ENCODE measurements around the gene SPATA6. TPM values are rescaled to one million over a fixed set of nuclear protein-coding genes. Genes with fewer than 3 reads are reported as not detected.

Gene SPATA6
- total and polyA plus RNA-seq, 2 experiments from 2014 or later: 10.6 to 13.3 TPM

- peak; percentile 4 for DNase-seq (ENCODE audit: low spot score)
- Histone ChIP-seq H3K4me2 (no peak overlapping the region), H3K9me2 (ENCODE audit: insufficient read depth) (no peaks in the 10 kb centered on the region; the same call in 1 of the 2 replicates), H3K79me2 (replicated peaks; ENCODE audit: insufficient read depth) (no peaks in the 10 kb centered on the region), H3K4me1 (ENCODE audit: insufficient read depth) (no peaks in the 10 kb centered on the region), H3K27ac (ENCODE audit: low read depth) (no peak overlapping the region), H2AFZ (no peak overlapping the region), H3K4me3 (no peak overlapping the region), H3K36me3 (ENCODE audit: insufficient read depth) (no peaks in the 10 kb centered on the region), H3F3A (replicated peaks; ENCODE audit: low read depth) (no peaks in the 10 kb centered on the region), H3K27me3 (ENCODE audit: insufficient read depth) (no peaks in the 10 kb centered on the region), H4K20me1 (replicated peaks; ENCODE audit: insufficient read depth) (no peaks in the 10 kb centered on the region)
- Mint-ChIP-seq H3K36me3 (ENCODE audit: low read depth) (peaks cover 7% of the 10 kb centered on the region), H3K9me3 (no peaks in the 10 kb centered on the region), H3K4me1 (no peaks in the 10 kb centered on the region; the same call in 2 of the 3 replicates), H3K27ac (no peak overlapping the region), H3K27me3 (ENCODE audit: insufficient read depth, low read depth, poor library complexity) (no peaks in the 10 kb centered on the region), H3K4me3 (no peak overlapping the region)
- TF ChIP-seq REST (IDR thresholded peaks at IDR 0.05; ENCODE audit: unreplicated experiment) (no peak), NANOG (IDR thresholded peaks at IDR 0.05; ENCODE audit: borderline replicate concordance) (no peak), POLR2AphosphoS5 (IDR thresholded peaks at IDR 0.05; ENCODE audit: low read depth) (no peak), STAT1 (IDR thresholded peaks at IDR 0.05; ENCODE audit: unreplicated experiment) (no peak), ZNF331 (CRISPR knock-in tag; IDR thresholded peaks at IDR 0.05; ENCODE audit: low read depth) (no peak), CREB1 (CRISPR knock-in tag; IDR thresholded peaks at IDR 0.05; ENCODE audit: low read depth) (no peak), EZH2 (IDR thresholded peaks at IDR 0.05; ENCODE audit: low read depth, unreplicated experiment) (no peak), JUNB (IDR thresholded peaks at IDR 0.05; ENCODE audit: unreplicated experiment) (no peak), ZNF114 (CRISPR knock-in tag; IDR thresholded peaks at IDR 0.05) (no peak), EZH2phosphoT487 (IDR thresholded peaks at IDR 0.05; ENCODE audit: unreplicated experiment) (no peak)
- TF ChIP-seq, protein P1, sequence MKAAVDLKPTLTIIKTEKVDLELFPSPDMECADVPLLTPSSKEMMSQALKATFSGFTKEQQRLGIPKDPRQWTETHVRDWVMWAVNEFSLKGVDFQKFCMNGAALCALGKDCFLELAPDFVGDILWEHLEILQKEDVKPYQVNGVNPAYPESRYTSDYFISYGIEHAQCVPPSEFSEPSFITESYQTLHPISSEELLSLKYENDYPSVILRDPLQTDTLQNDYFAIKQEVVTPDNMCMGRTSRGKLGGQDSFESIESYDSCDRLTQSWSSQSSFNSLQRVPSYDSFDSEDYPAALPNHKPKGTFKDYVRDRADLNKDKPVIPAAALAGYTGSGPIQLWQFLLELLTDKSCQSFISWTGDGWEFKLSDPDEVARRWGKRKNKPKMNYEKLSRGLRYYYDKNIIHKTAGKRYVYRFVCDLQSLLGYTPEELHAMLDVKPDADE (IDR thresholded peaks at IDR 0.05): no peak
- TF ChIP-seq, protein P2, sequence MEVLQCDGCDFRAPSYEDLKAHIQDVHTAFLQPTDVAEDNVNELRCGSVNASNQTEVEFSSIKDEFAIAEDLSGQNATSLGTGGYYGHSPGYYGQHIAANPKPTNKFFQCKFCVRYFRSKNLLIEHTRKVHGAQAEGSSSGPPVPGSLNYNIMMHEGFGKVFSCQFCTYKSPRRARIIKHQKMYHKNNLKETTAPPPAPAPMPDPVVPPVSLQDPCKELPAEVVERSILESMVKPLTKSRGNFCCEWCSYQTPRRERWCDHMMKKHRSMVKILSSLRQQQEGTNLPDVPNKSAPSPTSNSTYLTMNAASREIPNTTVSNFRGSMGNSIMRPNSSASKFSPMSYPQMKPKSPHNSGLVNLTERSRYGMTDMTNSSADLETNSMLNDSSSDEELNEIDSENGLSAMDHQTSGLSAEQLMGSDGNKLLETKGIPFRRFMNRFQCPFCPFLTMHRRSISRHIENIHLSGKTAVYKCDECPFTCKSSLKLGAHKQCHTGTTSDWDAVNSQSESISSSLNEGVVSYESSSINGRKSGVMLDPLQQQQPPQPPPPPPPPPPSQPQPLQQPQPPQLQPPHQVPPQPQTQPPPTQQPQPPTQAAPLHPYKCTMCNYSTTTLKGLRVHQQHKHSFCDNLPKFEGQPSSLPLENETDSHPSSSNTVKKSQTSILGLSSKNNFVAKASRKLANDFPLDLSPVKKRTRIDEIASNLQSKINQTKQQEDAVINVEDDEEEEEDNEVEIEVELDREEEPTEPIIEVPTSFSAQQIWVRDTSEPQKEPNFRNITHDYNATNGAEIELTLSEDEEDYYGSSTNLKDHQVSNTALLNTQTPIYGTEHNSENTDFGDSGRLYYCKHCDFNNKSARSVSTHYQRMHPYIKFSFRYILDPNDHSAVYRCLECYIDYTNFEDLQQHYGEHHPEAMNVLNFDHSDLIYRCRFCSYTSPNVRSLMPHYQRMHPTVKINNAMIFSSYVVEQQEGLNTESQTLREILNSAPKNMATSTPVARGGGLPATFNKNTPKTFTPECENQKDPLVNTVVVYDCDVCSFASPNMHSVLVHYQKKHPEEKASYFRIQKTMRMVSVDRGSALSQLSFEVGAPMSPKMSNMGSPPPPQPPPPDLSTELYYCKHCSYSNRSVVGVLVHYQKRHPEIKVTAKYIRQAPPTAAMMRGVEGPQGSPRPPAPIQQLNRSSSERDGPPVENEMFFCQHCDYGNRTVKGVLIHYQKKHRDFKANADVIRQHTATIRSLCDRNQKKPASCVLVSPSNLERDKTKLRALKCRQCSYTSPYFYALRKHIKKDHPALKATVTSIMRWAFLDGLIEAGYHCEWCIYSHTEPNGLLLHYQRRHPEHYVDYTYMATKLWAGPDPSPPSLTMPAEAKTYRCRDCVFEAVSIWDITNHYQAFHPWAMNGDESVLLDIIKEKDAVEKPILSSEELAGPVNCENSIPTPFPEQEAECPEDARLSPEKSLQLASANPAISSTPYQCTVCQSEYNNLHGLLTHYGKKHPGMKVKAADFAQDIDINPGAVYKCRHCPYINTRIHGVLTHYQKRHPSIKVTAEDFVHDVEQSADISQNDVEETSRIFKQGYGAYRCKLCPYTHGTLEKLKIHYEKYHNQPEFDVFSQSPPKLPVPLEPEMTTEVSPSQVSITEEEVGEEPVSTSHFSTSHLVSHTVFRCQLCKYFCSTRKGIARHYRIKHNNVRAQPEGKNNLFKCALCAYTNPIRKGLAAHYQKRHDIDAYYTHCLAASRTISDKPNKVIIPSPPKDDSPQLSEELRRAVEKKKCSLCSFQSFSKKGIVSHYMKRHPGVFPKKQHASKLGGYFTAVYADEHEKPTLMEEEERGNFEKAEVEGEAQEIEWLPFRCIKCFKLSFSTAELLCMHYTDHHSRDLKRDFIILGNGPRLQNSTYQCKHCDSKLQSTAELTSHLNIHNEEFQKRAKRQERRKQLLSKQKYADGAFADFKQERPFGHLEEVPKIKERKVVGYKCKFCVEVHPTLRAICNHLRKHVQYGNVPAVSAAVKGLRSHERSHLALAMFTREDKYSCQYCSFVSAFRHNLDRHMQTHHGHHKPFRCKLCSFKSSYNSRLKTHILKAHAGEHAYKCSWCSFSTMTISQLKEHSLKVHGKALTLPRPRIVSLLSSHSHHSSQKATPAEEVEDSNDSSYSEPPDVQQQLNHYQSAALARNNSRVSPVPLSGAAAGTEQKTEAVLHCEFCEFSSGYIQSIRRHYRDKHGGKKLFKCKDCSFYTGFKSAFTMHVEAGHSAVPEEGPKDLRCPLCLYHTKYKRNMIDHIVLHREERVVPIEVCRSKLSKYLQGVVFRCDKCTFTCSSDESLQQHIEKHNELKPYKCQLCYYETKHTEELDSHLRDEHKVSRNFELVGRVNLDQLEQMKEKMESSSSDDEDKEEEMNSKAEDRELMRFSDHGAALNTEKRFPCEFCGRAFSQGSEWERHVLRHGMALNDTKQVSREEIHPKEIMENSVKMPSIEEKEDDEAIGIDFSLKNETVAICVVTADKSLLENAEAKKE (CRISPR knock-in tag; IDR thresholded peaks at IDR 0.05): no peak
- TF ChIP-seq, protein P3, sequence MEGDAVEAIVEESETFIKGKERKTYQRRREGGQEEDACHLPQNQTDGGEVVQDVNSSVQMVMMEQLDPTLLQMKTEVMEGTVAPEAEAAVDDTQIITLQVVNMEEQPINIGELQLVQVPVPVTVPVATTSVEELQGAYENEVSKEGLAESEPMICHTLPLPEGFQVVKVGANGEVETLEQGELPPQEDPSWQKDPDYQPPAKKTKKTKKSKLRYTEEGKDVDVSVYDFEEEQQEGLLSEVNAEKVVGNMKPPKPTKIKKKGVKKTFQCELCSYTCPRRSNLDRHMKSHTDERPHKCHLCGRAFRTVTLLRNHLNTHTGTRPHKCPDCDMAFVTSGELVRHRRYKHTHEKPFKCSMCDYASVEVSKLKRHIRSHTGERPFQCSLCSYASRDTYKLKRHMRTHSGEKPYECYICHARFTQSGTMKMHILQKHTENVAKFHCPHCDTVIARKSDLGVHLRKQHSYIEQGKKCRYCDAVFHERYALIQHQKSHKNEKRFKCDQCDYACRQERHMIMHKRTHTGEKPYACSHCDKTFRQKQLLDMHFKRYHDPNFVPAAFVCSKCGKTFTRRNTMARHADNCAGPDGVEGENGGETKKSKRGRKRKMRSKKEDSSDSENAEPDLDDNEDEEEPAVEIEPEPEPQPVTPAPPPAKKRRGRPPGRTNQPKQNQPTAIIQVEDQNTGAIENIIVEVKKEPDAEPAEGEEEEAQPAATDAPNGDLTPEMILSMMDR (conservative IDR thresholded peaks at IDR 0.05; ENCODE audit: low read depth in 2 of 2): no peak
- ATAC-seq: no peak
Measured at GRCh38 chr1:48414264-48414663, 57.7 kb downstream of the SPATA6 start.
